ENCODE measurements around the gene AUTS2.

DNA sequence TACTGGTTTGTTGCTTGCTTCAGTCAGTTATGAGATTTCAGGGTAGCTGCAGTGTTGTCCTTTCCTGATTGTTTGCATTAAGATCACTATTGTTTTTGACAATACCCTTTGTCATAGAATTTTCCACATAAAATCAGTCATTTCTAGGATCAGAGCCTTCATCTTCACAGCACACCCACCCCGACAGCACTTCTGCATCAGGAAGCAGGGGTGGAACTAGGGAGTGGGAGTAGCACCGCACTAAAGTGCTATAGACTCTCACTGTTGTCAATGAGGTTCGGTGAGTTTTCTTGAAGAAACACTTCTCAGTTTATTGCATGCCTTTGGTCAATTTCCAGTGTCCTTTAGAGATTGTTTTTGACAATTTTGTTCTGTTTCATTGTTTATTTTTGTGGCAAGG lies 632.5 kb downstream of the AUTS2 start:
- TF ChIP-seq, protein P1, sequence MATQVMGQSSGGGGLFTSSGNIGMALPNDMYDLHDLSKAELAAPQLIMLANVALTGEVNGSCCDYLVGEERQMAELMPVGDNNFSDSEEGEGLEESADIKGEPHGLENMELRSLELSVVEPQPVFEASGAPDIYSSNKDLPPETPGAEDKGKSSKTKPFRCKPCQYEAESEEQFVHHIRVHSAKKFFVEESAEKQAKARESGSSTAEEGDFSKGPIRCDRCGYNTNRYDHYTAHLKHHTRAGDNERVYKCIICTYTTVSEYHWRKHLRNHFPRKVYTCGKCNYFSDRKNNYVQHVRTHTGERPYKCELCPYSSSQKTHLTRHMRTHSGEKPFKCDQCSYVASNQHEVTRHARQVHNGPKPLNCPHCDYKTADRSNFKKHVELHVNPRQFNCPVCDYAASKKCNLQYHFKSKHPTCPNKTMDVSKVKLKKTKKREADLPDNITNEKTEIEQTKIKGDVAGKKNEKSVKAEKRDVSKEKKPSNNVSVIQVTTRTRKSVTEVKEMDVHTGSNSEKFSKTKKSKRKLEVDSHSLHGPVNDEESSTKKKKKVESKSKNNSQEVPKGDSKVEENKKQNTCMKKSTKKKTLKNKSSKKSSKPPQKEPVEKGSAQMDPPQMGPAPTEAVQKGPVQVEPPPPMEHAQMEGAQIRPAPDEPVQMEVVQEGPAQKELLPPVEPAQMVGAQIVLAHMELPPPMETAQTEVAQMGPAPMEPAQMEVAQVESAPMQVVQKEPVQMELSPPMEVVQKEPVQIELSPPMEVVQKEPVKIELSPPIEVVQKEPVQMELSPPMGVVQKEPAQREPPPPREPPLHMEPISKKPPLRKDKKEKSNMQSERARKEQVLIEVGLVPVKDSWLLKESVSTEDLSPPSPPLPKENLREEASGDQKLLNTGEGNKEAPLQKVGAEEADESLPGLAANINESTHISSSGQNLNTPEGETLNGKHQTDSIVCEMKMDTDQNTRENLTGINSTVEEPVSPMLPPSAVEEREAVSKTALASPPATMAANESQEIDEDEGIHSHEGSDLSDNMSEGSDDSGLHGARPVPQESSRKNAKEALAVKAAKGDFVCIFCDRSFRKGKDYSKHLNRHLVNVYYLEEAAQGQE (IDR thresholded peaks at IDR 0.05; ENCODE audit: borderline replicate concordance): no peak
- no peak for TF ChIP-seq CTCF (IDR thresholded peaks at IDR 0.05; ENCODE audit: poor library complexity, severe bottlenecking)
- TF ChIP-seq MXI1 (conservative IDR thresholded peaks at IDR 0.05; ENCODE audit: poor library complexity, severe bottlenecking): no peak
- TF ChIP-seq POLR2AphosphoS5 (IDR thresholded peaks at IDR 0.05): no peak
